ENCODE results near the gene SETX.

GRCh38 chr9:132287256-132287760 is 67.5 kb downstream of the SETX start:
- TF ChIP-seq POLR2A (IDR thresholded peaks at IDR 0.05; ENCODE audit: low read length) (no peak), GATA1 (IDR thresholded peaks at IDR 0.05; ENCODE audit: low read depth, low read length) (no peak)

Data from erythroblast (primary cell).